ENCODE results near the gene NXPH3. TPM values are rescaled to one million over a fixed set of nuclear protein-coding genes. Genes with fewer than 3 reads are reported as not detected.
A peak's percentile ranks its signal among the peaks of the same experiment; 100 is the strongest.
"Not testable (repeated sequence)": the region's sequence is repeated elsewhere in the genome, so short reads cannot be mapped to it uniquely, and the experiment has no call there.

The NXPH3 gene
- total RNA-seq, 1 donor = 3.3 TPM

GRCh38 chr17:49567104-49567521 is 8.6 kb upstream of the NXPH3 start:
- Histone ChIP-seq H3K27ac (ENCODE audit: low read depth, low read length) (no peak overlapping the region), H3K9me3 (ENCODE audit: low read depth, low read length) (no peaks in the 10 kb centered on the region), H3K4me2 (ENCODE audit: insufficient read depth, low read length) (no peak overlapping the region), H3K36me3 (ENCODE audit: insufficient read depth, low read length) (no peaks in the 10 kb centered on the region), H3K79me2 (ENCODE audit: insufficient read depth, low read length) (no peaks in the 10 kb centered on the region), H3K4me3 (ENCODE audit: insufficient read depth, low read length) (no peak overlapping the region), H4K20me1 (ENCODE audit: insufficient read depth, low read length) (no peaks in the 10 kb centered on the region), H2AFZ (ENCODE audit: low read length) (no peak overlapping the region), H3K27me3 (ENCODE audit: insufficient read depth, low read length) (peaks cover 15% of the 10 kb centered on the region), H3K4me1 (ENCODE audit: insufficient read depth, low read length) (peaks cover 7% of the 10 kb centered on the region)
- peak; percentile 27 for DNase-seq (ENCODE audit: insufficient read length, low spot score, missing footprints)
- no peak for TF ChIP-seq CTCF (IDR thresholded peaks at IDR 0.05; ENCODE audit: extremely low read depth, low read depth, low read length)

- H3K9me3 ChIP-seq (ENCODE audit: low read depth, low read length) = no peaks in the 10 kb centered on the region
- peaks cover 7% of the 10 kb centered on the region for H3K4me1 ChIP-seq (ENCODE audit: insufficient read depth, low read length)
- no peaks in the 10 kb centered on the region for H3K79me2 ChIP-seq (ENCODE audit: insufficient read depth, low read length)
- peak overlapping the region; percentile 23 for H3K27ac ChIP-seq (ENCODE audit: low read depth, low read length)
- H2AFZ ChIP-seq (ENCODE audit: low read length) = peak overlapping the region; percentile 97
- H3K4me2 ChIP-seq (ENCODE audit: insufficient read depth, low read length) = peak overlapping the region; percentile 95
- no peaks in the 10 kb centered on the region for H4K20me1 ChIP-seq (ENCODE audit: insufficient read depth, low read length)
- peak; percentile 92 for TF ChIP-seq CTCF (IDR thresholded peaks at IDR 0.05; ENCODE audit: extremely low read depth, low read depth, low read length)
- H3K27me3 ChIP-seq (ENCODE audit: insufficient read depth, low read length) = peaks cover 15% of the 10 kb centered on the region
- H3K4me3 ChIP-seq (ENCODE audit: insufficient read depth, low read length) = peak overlapping the region; percentile 76
- DNase-seq (ENCODE audit: insufficient read length, low spot score, missing footprints) = peak; percentile 94
- H3K36me3 ChIP-seq (ENCODE audit: insufficient read depth, low read length) = no peaks in the 10 kb centered on the region
Measured at GRCh38 chr17:49567871-49568694, 7.6 kb upstream of the NXPH3 start.

- not testable (repeated sequence) for DNase-seq (ENCODE audit: insufficient read length, low spot score, missing footprints); H3K36me3 ChIP-seq (ENCODE audit: insufficient read depth, low read length); H3K4me1 ChIP-seq (ENCODE audit: insufficient read depth, low read length); H3K9me3 ChIP-seq (ENCODE audit: low read depth, low read length); H3K79me2 ChIP-seq (ENCODE audit: insufficient read depth, low read length); H3K4me3 ChIP-seq (ENCODE audit: insufficient read depth, low read length); H4K20me1 ChIP-seq (ENCODE audit: insufficient read depth, low read length); H2AFZ ChIP-seq (ENCODE audit: low read length); H3K27ac ChIP-seq (ENCODE audit: low read depth, low read length)
- peaks cover 15% of the 10 kb centered on the region for H3K27me3 ChIP-seq (ENCODE audit: insufficient read depth, low read length)
- H3K4me2 ChIP-seq (ENCODE audit: insufficient read depth, low read length) = peak overlapping the region; percentile 95
Measured at GRCh38 chr17:49568695-49569047, 7.0 kb upstream of the NXPH3 start.

GRCh38 chr17:49570540-49571242 is 5.0 kb upstream of the NXPH3 start:
- Histone ChIP-seq H4K20me1 (ENCODE audit: insufficient read depth, low read length) (no peaks in the 10 kb centered on the region), H3K79me2 (ENCODE audit: insufficient read depth, low read length) (no peaks in the 10 kb centered on the region), H3K27me3 (ENCODE audit: insufficient read depth, low read length) (peaks cover 13% of the 10 kb centered on the region), H3K27ac (ENCODE audit: low read depth, low read length) (no peak overlapping the region), H3K4me2 (ENCODE audit: insufficient read depth, low read length) (no peak overlapping the region), H3K4me3 (ENCODE audit: insufficient read depth, low read length) (no peak overlapping the region), H3K36me3 (ENCODE audit: insufficient read depth, low read length) (no peaks in the 10 kb centered on the region), H3K4me1 (ENCODE audit: insufficient read depth, low read length) (peaks cover 7% of the 10 kb centered on the region), H2AFZ (ENCODE audit: low read length) (no peak overlapping the region), H3K9me3 (ENCODE audit: low read depth, low read length) (no peaks in the 10 kb centered on the region)
- TF ChIP-seq CTCF (IDR thresholded peaks at IDR 0.05; ENCODE audit: extremely low read depth, low read depth, low read length) = no peak
- DNase-seq (ENCODE audit: insufficient read length, low spot score, missing footprints) = peak; percentile 45

Measured in osteoblast (primary cell).